GM18517 (cell line): ENCODE data around the gene PHAX.
"Not testable (repeated sequence)": the region's sequence is repeated elsewhere in the genome, so short reads cannot be mapped to it uniquely, and the experiment has no call there.

Experiments used
- ATAC-seq: cut with Tn5 transposase; IDR thresholded peaks from one replicate; pipeline ENCODE4 v1.9.1; 2021; ENCODE audit warnings: mild to moderate bottlenecking, moderate library complexity; ENCODE audit not compliant: unreplicated experiment

PHAX gene

DNA sequence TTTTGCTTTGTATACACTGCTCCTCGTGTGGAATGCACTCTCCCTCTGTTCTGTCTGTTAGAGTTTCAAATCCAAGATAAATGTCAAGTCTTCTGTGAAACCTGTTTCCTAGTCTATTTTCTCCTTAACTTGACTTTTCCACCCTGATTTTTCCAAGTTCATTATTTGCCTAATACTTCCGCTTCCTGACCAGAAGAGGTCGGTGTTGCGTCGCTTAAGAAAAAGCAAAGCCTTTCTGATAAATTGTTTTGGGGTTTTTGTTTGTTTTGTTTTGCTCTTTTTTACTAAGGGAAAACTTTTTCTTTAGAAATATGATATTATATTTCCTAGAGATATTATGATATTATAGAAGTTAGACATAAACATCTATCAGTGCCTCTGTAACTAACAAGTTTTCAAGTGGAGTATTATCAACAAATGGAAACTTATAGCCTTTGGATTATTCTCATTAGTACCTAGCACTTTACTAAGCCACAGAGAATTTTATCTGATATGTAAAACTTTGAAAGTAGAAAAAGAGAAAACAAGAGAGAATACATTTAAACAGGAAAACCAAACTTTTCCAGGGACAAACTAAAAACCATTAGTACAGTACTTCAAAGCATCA, 55.8 kb downstream of the PHAX start:
- no peak for ATAC-seq

DNA sequence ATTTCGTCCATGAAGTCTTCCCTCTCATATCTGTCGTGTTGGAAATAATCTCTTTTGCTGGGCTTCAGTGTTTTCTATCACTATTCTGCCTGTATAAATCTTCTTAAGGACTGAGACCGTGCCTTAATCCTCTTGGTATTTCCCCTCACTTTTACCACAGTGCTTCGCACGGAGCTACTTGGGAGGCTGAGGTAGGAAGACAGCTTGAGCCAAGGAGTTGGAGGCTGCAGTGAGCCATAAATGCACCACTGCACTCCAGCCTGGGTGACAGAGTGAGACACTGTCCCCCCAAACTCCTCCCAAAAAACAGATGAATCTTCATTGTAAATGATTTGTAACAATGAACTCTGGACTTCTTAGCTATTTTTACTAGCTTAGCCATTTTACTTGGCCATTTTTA, 57.8 kb downstream of the PHAX start:
- ATAC-seq = no peak

DNA sequence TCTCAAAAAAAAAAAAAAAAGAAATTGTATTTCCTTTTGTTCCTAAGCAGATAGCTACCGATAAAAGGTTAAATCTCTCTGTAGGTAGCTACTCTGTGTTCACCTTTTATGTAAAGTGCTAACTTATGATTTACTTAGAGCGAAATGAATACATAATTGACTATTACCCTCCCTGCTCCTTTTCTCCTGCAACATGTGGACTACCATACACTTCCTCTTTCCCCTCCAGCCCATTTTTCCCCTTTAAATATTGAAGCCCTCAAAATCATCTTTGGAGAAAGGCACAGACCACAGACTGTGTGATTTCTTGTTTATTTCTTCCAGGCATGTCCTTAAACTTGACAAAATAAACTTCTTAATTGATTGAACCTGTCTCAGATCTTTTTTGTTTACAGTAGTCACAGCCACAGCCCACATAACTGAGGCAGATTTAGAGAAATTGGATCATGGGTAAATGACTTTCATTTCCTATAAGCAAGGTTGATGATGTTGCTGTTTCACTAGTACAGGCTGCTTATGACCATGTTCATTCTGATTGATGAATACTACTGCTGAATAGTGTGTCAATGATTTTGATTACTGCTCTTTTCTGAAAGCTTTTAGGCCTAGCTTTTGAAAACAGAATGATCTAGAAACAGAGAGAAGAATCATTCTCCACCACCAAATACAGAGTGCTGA, 59.2 kb downstream of the PHAX start:
- ATAC-seq = no peak

DNA sequence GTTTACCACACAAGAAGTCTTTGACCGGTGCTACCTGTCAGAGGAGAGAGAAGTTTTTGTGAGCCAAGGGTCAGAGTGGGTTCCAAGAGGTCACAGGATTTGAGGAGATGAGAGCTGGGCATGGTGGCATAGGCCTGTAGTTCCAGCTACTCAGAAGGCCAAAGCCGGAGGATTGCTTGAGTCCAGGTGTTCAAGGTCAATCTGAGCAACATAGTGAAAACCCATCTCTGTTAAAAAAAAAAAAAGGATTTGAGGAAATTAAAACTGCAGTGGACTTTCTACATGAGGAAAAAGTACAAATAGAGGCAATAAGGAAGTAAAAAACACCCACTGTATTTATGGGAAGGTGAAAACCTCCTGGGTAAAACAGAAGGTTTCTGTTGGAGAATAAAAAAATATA, 63.8 kb downstream of the PHAX start:
- ATAC-seq = no peak

DNA sequence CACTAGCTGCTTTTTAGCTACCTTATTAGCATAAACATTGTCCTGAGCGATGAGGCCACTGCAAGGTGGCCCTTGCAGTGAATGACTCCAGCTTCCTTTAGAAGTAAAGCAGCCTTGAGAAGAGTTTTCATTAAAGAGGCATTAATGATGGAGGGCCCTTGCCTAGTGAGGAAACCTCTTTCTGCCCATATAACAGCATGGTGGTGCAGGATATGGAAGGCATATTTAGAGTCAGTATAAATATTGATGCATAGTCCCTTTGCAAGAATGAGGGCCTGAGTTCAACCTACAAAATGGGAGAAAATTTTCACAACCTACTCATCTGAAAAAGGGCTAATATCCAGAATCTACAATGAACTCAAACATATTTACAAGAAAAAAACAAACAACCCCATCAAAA, 69.4 kb downstream of the PHAX start:
- ATAC-seq = not testable (repeated sequence)

DNA sequence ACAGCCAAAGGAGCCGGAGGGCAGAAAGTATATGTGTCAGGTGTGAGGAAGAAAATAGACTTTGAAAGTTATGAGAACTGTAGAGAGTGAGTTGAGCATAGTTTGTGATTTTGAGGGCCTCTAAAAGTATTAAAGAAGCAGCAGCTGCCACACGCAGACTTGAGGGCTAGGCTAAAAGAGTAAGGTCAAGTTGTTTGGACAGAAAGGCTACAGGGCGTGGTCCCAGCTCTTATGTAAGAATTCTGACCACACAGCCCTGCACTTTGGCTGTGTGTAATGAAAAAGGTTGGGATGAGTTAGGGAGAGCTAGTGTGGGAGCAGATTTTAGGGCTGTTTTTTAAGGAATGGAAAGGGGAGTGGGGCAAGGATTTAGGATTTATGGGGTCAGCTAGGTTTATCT, 70.9 kb downstream of the PHAX start:
- ATAC-seq = not testable (repeated sequence)

DNA sequence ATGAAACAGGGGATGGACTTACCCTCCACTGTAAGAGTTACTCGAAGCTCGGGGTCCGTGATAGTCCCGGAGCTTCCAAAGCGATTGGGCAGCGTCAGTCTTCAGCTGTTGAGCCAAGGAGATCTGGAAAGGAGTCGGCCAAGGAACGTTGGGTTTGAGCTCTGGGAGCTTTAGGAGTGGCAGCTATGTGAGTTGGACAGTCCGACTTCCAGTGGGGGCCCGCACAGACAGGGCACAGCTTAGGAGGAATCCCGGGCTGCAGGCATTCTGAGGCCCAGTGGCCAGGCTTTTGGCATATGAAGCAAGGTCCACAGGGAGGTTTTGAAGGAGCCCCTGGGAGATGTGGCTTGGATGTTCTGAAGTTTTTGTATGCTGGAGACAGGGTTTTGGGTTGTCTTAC, 72.7 kb downstream of the PHAX start:
- no peak for ATAC-seq

DNA sequence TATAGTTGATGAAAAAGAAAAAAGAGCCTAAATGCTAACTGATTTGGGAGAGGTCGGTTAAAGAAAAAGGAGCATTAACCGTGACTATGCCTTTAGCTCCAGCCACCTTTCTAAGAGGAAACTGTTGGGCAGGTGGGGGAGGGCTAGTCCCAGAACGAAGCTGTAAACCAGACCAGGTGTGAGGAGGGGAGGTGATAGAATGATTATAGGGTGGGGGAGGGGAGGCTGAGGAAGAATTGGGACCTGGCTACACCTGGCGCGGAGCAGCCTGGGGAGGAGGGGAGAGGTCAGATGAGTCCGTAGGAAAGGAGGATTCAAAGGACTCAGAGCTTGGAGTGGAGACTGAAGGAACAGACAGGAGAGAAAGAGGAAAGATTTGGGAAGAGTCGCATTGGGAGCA, 73.4 kb downstream of the PHAX start:
- no peak for ATAC-seq

DNA sequence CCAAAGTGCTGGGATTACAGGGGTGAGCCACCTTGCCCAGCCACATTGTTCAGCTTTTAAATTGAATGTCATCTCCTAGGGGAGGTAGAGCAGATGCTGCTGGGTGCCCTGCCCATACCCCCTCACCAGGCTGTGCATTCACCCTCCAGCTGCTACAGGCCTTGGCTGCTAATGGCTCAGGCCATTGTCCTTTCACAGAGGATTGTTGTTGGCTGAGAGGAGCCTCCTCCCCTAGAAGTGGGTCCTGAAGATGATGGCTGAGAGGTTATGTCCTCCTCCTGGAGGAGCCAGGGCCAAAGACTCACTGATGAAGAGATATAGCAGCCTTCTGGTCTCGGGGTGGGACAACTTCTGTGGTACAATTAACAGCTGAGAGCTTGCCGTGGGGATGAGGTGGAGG, 74.6 kb downstream of the PHAX start:
- no peak for ATAC-seq

DNA sequence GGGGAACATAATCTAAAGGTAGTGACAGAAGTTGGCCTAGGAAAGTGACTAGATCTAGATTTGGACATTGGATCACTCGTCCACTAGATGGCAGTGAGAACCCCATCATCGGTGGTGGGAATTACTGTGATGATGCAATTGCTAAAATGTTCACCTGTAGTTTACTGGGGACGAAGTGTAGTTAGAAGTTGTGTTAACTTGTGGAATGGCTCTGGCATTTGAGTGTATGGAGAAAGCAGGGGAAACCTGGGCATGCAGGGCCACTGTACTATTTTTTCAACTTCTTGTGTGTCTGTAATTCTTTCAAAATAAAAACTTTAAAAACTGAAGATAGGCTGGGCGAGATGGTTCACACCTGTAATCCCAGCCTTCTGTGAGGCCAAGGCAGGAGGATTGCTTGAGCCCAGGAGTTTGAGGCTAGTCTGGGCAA, 75.5 kb downstream of the PHAX start:
- peak; percentile 70 for ATAC-seq
